Measurements from ENCODE around the gene ALG14.

GRCh38 chr1:95003433-95003738, 69.4 kb downstream of the ALG14 start:
- TF ChIP-seq CTCF (IDR thresholded peaks at IDR 0.05) (no peak), POLR2A (IDR thresholded peaks at IDR 0.05) (no peak)

Data from lower leg skin (tissue), 3 donors.